ENCODE results near the gene WARS2.
"Not testable (repeated sequence)": the region's sequence is repeated elsewhere in the genome, so short reads cannot be mapped to it uniquely, and the experiment has no call there.

Gene WARS2

GRCh38 chr1:119136401-119136800, 4.1 kb downstream of the WARS2 start:
- DNase-seq: no peak

DNA sequence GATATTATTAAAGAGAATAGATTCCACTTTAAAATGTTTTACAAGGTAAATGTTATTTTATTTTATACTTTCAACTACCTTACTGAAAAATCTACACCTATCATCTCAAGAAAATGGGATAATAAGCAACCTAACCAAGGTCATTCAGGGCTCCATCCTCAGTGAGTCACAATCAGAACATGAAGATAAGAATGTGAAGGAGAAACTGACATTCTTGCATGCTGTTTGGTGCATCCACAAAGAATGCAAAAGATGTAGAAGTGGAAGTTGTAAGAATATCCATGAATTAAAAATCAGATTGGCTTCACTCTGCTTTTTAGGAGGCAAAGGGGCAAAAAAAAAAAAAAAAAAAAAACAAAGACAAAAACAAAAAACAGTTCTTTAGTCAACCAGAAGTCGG, 6.5 kb downstream of the WARS2 start:
- no peak for DNase-seq

- no peak for DNase-seq
Observed at GRCh38 chr1:119132179-119132578, 8.3 kb downstream of the WARS2 start.

- no peak for DNase-seq
Observed at GRCh38 chr1:119125874-119126273, 14.6 kb downstream of the WARS2 start.

DNA sequence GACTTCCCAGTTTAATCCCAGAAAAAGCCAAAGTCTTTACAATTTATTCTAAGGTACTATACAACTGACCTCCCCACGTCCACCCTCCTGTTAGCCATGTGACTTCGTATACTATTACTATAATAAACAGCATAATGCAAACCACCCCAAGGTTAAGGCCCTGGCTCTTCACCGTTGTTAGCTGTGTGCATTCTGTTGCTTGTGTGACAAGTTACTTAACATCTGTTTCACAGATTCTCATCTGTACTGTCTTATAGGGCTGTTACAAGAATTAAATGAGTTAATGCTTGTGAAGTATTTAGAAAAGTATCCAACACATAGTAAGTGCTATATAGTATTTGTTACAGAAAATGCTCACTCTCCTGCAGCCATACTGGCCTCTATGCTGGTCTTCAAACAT, 15.7 kb downstream of the WARS2 start:
- no peak for DNase-seq

DNA sequence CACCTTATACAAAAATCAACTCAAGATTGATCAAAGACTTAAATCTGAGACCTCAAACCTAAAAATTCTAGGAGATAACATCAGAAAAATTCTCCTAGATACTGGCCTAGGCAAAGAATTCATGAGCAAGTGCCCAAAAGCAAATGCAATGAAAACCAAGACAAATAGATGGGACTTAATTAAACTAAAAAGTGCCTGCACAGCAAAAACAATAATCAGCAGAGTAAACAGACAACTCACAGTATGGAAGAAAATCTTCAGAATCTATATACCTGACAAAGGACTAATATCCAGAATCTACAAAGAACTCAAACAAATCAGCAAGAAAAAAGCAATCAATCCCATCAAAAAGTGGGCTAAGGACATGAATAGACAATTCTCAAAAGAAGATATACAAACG, 18.6 kb downstream of the WARS2 start:
- DNase-seq: not testable (repeated sequence)

DNA sequence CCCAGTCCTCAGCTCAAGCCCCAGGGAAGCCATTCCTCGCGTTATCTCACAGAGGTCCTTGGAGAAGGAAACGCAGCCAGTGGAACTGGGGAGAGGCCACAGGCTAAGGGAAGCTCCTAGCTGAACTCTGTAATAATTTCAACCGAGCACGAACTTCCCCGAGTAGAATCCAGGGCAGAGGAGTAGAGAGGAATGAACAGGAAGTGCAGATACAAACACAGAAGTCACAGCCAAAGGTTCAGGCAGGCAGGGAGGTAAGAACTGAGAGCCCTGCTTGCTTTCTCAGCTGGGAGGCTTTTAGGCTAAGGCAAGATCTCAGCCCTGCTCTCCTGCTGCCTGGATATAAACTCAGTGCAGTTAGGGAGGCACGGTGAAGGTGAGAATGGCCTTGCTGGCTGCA, 23.7 kb downstream of the WARS2 start:
- no peak for DNase-seq

- no peak for DNase-seq
Observed at GRCh38 chr1:119115736-119116135, 24.7 kb downstream of the WARS2 start.

DNA sequence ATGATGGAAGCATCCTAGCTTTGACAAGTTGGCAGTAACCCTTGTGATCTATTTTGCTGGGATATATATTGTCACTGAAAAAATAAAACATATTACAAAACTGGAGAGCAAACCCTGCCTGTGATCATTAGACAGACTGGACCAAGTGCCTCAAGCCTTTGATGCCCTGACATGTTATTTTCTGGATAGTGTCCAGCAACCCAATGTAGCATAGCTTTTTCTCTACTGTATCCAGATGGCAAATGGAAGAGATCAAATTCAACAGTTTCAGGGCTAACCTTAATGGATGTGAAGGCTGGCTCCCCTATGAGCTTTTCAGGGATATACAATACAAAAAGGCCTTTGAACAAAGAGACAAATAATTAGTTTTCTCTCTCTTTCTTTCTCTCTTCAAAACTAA, 25.1 kb downstream of the WARS2 start:
- no peak for DNase-seq

- DNase-seq: no peak
Observed at GRCh38 chr1:119114786-119115185, 25.7 kb downstream of the WARS2 start.

DNA sequence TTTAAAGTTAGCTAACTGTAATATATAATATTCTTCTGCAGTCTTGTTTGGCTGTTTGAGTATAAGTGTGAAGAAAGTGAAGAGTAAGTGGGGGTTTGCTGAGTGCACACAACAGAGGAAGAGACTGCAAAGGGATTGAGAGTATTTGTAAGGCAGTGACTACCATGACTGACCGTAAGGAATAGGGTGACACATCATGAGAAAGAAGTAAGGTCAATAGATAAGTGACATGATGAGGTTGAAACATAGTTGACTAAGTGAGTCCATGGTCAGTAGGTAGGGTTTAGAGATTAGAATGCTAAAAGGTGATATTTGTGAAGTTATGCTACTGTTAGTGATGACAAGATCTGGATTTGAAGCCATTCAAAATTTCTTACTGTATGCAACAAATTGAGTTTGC, 27.7 kb downstream of the WARS2 start:
- no peak for DNase-seq

GRCh38 chr1:119112244-119112643, 28.2 kb downstream of the WARS2 start:
- DNase-seq: no peak

GRCh38 chr1:119108988-119109387, 31.5 kb downstream of the WARS2 start:
- no peak for DNase-seq

GRCh38 chr1:119103764-119104163, 36.7 kb downstream of the WARS2 start:
- DNase-seq: no peak

DNA sequence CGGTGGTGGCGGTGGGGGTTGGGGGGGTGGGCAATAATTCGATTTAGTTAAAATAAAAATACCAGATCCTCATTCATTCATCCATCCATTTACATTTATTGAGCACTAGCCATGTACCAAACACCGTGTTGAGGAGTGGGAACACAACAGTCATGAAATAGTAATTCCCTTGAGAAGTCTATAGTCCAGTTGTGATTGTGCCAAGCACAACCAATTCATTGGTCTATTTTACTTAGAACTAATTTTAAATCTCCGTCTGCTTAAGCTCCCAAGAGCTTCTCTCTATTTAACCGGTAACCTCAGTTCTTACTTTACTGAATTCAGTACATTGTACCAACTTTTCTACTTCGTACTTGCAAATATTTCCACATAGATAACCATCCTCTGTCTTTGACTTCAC, 38.4 kb downstream of the WARS2 start:
- DNase-seq: no peak

DNA sequence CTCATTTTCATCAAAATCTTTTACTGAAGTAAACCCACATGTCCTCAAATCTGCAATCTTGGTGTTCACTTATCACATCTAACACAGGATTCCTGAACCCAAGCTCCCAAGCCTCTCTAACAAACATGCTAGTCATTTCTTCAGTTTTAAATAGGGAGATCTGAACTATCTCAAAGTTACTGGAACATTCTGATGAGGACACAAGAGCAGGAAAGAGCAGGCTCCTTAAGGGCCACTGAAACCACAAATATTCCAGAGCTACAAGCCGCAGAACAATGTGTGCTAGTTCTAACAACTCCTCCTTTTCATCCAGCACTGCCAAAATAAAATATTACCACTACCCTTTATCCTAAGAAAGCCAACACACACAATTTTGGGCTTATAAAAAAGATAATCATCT, 38.9 kb downstream of the WARS2 start:
- no peak for DNase-seq

DNA sequence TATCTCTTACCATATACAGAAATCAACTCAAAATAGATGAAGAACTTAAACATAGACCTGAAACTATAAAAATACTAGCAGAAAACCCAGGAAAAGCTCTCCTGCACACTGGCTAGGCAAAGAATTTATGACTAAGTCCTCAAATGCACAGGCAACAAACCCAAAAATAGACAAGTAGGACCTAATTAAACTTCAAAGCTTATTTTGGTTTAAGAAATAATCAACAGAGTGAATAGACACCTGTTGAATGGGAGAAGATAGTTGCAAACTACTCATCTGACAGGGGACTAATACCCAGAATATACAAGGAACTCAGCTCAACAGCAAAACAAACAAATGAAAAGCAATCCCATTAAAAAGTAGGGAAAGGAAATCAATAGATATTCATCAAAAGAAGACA, 40.7 kb downstream of the WARS2 start:
- no peak for DNase-seq

GRCh38 chr1:119097380-119097779, 43.1 kb downstream of the WARS2 start:
- no peak for DNase-seq

- DNase-seq: no peak
Observed at GRCh38 chr1:119093721-119094120, 46.7 kb downstream of the WARS2 start.

DNA sequence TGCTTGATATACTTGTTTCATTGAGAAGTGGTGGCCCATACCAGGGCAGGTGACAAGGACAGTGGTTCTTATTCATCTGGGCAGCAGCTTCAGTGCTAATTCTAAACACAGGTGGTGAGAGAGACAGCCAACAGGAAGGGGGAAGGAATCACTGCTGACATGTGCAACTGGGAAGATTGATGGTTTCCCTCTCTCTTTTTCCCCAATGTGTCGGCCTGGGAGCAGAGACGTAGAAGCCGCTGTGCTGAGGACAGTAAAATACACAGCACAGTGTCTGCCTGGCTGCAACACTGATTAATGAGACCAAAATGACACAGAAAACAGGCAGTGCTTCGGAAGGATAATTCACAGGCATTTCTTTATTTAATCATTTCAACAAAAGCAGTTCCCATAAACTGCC, 48.8 kb downstream of the WARS2 start:
- DNase-seq: no peak

DNA sequence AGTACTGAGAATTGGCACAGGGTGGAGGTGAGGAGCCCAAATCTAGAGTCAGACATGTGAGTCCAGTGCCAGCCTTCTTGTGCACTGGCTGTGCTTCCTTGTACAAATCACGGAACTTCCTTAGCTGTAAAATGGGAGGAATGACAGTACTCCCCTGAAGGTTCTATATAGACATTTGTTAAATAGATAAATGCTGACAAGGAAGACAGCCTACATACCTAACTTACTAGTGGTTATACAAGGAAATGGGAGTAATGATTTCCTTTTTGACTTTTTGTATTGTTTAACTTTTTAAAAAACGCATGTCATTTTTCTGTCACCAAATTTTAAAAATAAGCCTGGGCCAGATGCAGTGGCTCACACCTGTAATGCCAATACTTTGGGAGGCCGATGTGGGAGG, 50.2 kb downstream of the WARS2 start:
- DNase-seq: no peak

GRCh38 chr1:119086830-119087229, 53.6 kb downstream of the WARS2 start:
- DNase-seq: no peak

DNA sequence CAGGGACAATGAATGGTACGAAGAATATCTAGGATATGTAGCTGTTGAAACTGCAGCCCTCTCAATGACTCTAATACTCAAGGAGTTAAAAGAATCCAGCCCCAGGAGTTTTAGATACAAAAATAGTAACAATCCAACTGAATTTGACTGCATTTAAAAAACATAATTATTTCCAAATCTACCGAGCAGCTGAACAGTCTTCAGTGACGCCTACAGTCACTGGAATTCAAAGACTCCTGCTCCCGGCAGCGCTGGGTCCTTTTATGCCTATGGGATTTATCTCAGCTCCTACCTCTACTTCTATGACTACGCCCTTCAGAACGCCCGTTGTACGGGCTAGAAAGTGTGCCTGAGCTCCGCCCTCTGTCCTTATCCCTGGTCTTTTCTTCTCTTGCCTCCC, 55.7 kb downstream of the WARS2 start:
- DNase-seq: no peak

DNA sequence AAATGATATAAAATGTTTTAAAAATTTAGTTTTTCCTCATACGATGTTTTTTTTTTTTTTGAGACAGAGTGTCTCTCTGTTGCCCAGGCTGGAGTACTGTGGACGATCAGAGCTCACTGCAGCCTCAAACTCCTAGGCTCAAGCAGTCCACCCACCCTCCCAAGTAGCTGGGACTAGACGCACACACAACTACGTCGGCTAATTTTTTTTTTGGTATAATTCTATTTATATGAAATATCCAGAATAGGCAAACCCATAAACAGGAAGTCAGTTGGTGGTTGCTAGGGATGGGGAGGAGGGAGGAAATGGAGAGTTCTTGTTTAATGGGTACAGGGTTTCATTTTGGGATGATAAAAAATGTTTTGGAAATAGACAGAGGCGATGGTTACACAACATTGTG, 56.5 kb downstream of the WARS2 start:
- no peak for DNase-seq

DNA sequence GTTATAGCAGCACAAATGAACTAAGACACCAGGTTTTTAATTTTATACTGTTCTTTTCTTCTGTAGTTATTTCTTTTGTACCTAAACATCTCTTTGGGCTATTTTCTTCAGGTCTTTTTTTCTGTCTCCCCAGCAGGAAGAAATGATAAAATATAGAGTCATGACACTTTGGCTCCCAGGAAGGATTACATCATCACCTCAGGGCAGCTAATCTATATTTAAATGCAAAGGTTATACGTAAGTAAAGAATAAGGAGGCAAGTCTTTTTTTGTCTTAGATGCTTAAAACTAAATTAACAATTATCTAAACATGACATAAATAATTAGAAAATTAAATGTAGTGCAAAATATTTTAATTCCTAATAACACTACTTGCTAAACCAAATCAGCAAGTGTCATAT, 57.0 kb downstream of the WARS2 start:
- no peak for DNase-seq

DNA sequence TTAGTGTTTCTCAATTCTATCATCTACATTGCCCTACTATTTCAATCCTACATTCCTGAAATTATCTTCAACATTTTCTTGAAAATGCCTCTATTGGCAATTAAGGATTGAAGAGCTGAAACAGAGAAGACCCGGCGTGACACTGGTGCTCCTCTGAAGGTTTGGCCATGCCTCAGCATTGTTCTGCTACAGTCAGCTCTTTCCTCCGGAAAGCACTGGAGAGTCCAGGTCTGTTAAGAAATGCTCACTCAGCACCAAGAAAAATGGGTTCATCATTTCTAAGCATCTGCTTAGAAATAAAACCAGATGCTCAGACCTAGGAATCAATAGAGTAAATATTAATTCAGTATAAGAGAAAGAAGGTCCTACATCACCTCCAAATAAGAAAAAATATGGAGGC, 58.8 kb downstream of the WARS2 start:
- DNase-seq: no peak

Measured in hematopoietic multipotent progenitor cell treated with erythropoietin and hydrocortisone succinate and interleukin-3 and kit ligand, for 8 days (in vitro differentiated cells).